ENCODE results near the gene KIF22.

Gene KIF22

GRCh38 chr16:29813644-29814562 is 23.4 kb downstream of the KIF22 start:
- Histone ChIP-seq H3K79me2 (ENCODE audit: insufficient read depth, low read length) (peaks cover 17% of the 10 kb centered on the region), H4K20me1 (ENCODE audit: low read depth, low read length) (peaks cover under 1% of the 10 kb centered on the region; the same call in 1 of the 2 replicates), H3F3A (ENCODE audit: insufficient read depth) (peaks cover 18% of the 10 kb centered on the region), H3K9me2 (replicated peaks; ENCODE audit: insufficient read depth, low read length) (no peaks in the 10 kb centered on the region), H3K36me3 (ENCODE audit: low read length) (peaks cover 5% of the 10 kb centered on the region; the same call in 1 of the 2 replicates), H3K9ac (ENCODE audit: low read length) (no peak overlapping the region), H3K4me2 (ENCODE audit: low read depth, low read length, poor library complexity, severe bottlenecking) (no peak overlapping the region), H3K27ac (ENCODE audit: low read depth, low read length) (no peak overlapping the region), H3K9me3 (ENCODE audit: insufficient read depth, low read length) (no peaks in the 10 kb centered on the region), H2AFZ (ENCODE audit: low read depth, low read length, severe bottlenecking) (no peak overlapping the region), H3K27me3 (ENCODE audit: low read length) (no peaks in the 10 kb centered on the region), H3K4me3 (ENCODE audit: insufficient read depth, low read length, poor library complexity, severe bottlenecking) (no peak overlapping the region)
- TF ChIP-seq EZH2phosphoT487 (conservative IDR thresholded peaks at IDR 0.05; ENCODE audit: low read length) (no peak), CTCF (IDR thresholded peaks at IDR 0.05; ENCODE audit: insufficient read depth, low read length, poor library complexity, severe bottlenecking) (no peak)

- H3K9ac ChIP-seq (ENCODE audit: low read length), result no peak overlapping the region
- no peak for TF ChIP-seq EZH2phosphoT487 (conservative IDR thresholded peaks at IDR 0.05; ENCODE audit: low read length)
- no peak for TF ChIP-seq CTCF (IDR thresholded peaks at IDR 0.05; ENCODE audit: insufficient read depth, low read length, poor library complexity, severe bottlenecking)
Observed at GRCh38 chr16:29814592-29814991, 24.0 kb downstream of the KIF22 start.

DNA sequence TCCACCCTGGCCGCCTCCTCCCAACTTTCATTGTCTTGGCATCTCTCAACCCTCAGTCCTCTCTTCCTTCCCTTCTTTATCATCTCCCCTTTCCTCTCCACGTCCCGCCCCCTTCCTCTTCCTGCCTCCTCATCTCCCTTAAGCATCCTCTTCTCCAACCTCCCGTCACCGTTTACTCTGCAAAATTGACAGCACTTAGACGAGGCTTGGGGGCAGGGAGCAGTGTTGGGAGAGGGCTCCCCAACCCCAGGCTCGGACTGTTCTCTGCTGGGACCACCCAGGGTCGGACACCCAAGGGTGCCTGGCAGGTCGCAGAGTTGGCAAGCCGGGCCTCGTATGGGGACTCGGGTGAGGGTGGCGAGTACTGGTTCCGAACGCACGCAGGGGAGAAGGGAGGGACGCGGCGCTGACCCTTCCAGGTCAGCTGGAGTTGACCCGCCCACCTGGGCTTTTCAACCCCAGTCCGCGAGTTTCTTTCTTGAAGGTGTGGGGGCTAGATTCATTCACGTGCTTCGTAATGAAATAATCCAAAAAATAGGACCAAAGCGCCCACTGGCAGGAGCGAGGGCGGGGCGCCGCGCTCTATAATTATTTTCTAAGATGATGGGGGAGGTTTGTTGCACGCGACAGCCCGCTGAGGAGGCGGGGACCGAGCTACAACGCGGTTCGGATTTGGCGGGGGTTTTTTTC is 24.6 kb downstream of the KIF22 start:
- H3K79me2 ChIP-seq (ENCODE audit: insufficient read depth, low read length), result peaks cover 21% of the 10 kb centered on the region
- H2AFZ ChIP-seq (ENCODE audit: low read depth, low read length, severe bottlenecking), result peak overlapping the region; percentile 68
- peak overlapping the region; percentile 91 for H3K9ac ChIP-seq (ENCODE audit: low read length)
- no peaks in the 10 kb centered on the region for H4K20me1 ChIP-seq (ENCODE audit: low read depth, low read length)
- 0 out of 2 replicates have a peak, but pooled peaks cover 2% of the 10 kb centered on the region for H3K36me3 ChIP-seq (ENCODE audit: low read length)
- peak overlapping the region; percentile 38 for H3K4me3 ChIP-seq (ENCODE audit: insufficient read depth, low read length, poor library complexity, severe bottlenecking)
- H3K27ac ChIP-seq (ENCODE audit: low read depth, low read length), result peak overlapping the region; percentile 64
- H3K27me3 ChIP-seq (ENCODE audit: low read length), result no peaks in the 10 kb centered on the region
- TF ChIP-seq CTCF (IDR thresholded peaks at IDR 0.05; ENCODE audit: insufficient read depth, low read length, poor library complexity, severe bottlenecking), result no peak
- no peak for TF ChIP-seq EZH2phosphoT487 (conservative IDR thresholded peaks at IDR 0.05; ENCODE audit: low read length)
- no peaks in the 10 kb centered on the region for H3K9me2 ChIP-seq (replicated peaks; ENCODE audit: insufficient read depth, low read length)
- peaks cover 15% of the 10 kb centered on the region for H3F3A ChIP-seq (ENCODE audit: insufficient read depth)
- peak overlapping the region; percentile 60 for H3K4me2 ChIP-seq (ENCODE audit: low read depth, low read length, poor library complexity, severe bottlenecking)
- no peaks in the 10 kb centered on the region for H3K9me3 ChIP-seq (ENCODE audit: insufficient read depth, low read length)

More at GRCh38 chr16:29814592-29814991, 24.0 kb downstream of the KIF22 start:
- H3K4me2 ChIP-seq (ENCODE audit: low read depth, low read length, poor library complexity, severe bottlenecking), result peak overlapping the region; percentile 60
- H4K20me1 ChIP-seq (ENCODE audit: low read depth, low read length), result no peaks in the 10 kb centered on the region
- no peaks in the 10 kb centered on the region for H3K9me3 ChIP-seq (ENCODE audit: insufficient read depth, low read length)
- H3K9me2 ChIP-seq (replicated peaks; ENCODE audit: insufficient read depth, low read length), result no peaks in the 10 kb centered on the region
- H2AFZ ChIP-seq (ENCODE audit: low read depth, low read length, severe bottlenecking), result no peak overlapping the region
- peaks cover 15% of the 10 kb centered on the region for H3F3A ChIP-seq (ENCODE audit: insufficient read depth)
- peaks cover 21% of the 10 kb centered on the region for H3K79me2 ChIP-seq (ENCODE audit: insufficient read depth, low read length)
- 0 out of 2 replicates have a peak, but pooled peaks cover 2% of the 10 kb centered on the region for H3K36me3 ChIP-seq (ENCODE audit: low read length)
- no peak overlapping the region for H3K4me3 ChIP-seq (ENCODE audit: insufficient read depth, low read length, poor library complexity, severe bottlenecking)
- no peak overlapping the region for H3K27ac ChIP-seq (ENCODE audit: low read depth, low read length)
- no peaks in the 10 kb centered on the region for H3K27me3 ChIP-seq (ENCODE audit: low read length)

All from SU-DHL-6 (cell line).